HTR-8/SVneo (cell line): Measurements from ENCODE around the gene SCN8A.
"Not testable (repeated sequence)": the region's sequence is repeated elsewhere in the genome, so short reads cannot be mapped to it uniquely, and the experiment has no call there.

Source experiments
- DNase-seq: peaks from one replicate; pipeline ENCODE4 v3.0.0; 2011; ENCODE audit warnings: low spot score, mixed read lengths; ENCODE audit not compliant: insufficient read length
- FAIRE-seq: peaks from 2 replicates; lab custom pipeline; 2011; peaks lifted over from hg19 to GRCh38; lab: Jason Lieb, UNC

Gene SCN8A

GRCh38 chr12:51823875-51824565 lies 233.0 kb downstream of the SCN8A start:
- FAIRE-seq (peak; percentile 90), DNase-seq (peak; percentile 70)

- DNase-seq, result no peak
- FAIRE-seq, result no peak
These were observed 234.2 kb downstream of the SCN8A start for GRCh38 chr12:51825216-51825615.

DNA sequence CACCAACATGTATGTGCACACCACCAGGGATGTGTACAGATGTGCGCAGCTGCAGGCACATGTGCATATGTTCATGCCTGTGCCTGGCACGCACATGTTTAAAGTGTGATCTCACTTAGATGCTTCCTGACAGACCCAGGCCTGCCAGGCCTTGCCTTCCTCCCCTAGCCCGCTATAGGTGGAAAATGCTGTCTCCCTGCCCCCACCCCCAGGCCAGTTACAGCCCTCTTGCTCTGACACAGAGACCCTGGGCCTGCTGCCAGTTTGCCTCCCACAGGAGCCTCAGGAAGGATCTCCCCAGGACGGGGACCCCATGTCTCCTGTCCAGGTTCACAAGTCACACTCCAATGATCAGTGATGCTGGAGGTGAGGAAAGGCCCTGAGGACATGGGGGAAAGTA lies 235.8 kb downstream of the SCN8A start:
- no peak for FAIRE-seq

GRCh38 chr12:51827925-51828818 lies 237.1 kb downstream of the SCN8A start:
- FAIRE-seq (no peak), DNase-seq (no peak)

More for the DNA sequence above, 235.8 kb downstream of the SCN8A start:
- no peak for DNase-seq

GRCh38 chr12:51829011-51829481 lies 238.0 kb downstream of the SCN8A start:
- FAIRE-seq (no peak), DNase-seq (no peak)

GRCh38 chr12:51829641-51830040 lies 238.6 kb downstream of the SCN8A start:
- DNase-seq, result no peak
- no peak for FAIRE-seq

DNA sequence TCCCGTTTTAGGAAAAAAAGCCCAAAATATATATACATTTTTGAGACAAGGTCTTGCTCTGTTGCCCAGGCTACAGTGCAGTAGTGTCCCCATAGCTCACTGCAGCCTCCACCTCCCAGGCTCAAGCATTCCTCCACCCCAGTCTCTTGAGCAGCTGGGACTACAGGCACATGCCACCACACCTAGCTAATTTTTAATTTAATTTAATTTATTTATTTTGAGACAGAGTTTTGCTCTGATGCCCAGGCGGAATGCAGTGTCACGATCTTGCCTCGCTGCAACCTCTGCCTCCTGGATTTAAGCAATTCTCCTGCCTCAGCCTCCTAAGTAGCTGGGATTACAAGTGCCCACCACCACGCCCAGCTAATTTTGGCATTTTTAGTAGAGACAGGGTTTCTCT lies 240.8 kb downstream of the SCN8A start:
- DNase-seq, FAIRE-seq: not testable (repeated sequence)

DNA sequence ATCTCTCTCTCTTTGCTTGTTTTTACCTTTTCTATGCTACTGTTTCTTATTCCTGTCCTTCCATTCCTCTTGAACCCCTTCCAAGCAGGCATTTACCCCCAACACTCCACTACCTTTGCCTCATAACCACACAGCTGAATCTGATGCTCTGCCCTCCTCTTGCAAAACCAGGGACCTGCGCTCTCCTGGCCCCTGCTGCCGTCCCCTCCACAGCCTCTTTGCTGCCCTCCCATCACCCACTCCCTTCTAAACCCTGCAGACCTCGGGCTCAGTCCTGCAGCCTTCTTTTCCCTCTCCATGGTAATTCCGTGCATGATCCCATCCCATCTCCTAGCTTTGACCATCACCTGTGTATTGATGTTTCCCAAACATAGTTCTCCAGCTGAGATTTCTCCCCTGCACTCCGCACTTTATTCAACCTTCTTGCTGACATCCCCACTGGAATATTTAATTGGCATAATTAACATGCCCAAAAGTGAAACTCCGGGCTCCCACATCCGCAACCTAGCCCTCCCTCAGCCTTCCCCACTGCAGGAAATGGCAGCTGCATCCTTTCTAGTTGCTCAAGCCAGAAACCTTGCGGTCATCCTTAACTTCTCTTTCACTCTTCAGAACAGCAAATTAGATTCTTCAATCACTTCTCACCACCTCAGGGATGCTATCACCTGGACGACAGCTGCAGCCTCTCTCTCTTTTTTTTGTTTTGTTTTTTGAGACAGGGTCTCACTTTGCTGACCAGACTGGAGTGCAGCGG lies 241.5 kb downstream of the SCN8A start:
- DNase-seq (no peak), FAIRE-seq (no peak)

DNA sequence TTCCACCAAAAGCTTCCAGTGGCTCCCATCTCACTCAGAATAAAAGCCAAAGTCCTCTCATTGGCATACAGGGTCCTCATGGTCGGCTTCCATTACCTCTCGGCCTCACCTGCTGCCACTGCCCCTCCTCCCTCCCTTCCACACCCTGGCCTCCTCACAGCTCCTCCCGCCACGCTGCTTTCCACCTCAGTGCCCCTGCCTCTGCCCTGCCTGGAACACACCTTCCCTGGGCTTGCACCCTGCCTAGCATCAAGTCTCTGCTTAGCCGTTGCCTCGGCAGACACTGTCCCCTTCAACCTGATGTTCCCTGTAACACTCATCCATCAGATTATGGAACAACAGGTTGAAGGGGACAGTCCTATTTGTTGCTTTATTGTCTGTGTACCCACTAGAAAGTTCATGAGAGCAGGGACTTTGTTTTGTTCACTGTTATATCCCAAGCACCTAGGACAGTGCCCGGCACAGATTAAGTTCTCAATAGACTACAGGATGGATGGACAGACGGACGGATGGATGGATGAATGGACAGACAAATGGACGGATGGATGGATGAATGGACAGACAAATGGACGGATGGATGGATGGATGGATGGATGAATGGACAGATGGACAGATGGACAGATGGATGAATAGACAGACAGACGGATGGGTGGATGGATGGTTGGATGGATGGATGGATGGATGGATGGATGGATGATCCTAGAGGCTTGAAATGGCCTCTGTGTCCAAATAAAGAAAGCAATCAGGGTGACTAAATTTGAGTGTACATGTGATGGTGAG lies 242.6 kb downstream of the SCN8A start:
- DNase-seq (no peak), FAIRE-seq (peak; percentile 80)

- no peak for FAIRE-seq
- no peak for DNase-seq
These were observed 243.4 kb downstream of the SCN8A start for GRCh38 chr12:51834411-51834810.

GRCh38 chr12:51836041-51836826 lies 245.2 kb downstream of the SCN8A start:
- DNase-seq (peak; percentile 56), FAIRE-seq (peak; percentile 59)

DNA sequence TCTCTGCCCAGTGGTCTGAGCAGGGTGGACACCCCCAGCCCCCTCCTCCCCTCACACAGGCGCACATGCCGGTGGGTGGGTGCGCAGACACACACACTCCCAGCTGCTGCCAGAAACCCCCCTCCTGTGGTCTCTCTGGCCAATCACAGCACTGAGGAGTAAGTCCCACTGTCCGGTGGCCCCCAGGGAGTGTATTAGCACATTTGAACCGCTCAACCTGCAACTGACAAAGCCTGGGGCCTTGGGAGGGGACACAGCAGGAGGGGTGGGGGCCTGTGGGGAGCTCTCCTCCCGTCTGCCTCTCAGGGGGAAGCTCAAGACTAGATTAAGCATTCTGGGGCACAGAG lies 245.8 kb downstream of the SCN8A start:
- FAIRE-seq (no peak), DNase-seq (no peak)

DNA sequence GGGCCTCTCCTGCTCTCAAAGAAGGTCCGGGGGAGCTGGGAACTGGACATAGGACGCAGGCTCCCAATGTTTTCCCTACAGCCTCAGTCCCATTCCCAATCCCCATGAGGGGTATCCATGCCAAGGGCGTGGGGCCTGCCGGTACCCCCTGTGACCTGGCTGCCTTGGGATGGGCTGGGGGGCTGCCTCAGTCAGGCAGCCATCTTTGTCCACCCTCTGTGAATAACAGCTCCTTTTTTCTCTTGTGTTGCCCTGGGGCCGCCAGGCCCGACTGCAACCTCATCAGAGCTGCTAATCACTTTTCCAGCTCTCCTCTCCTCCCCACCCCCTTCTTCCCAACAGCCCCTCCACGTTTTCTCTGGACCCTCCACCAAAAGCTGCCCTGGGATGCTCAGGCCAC lies 246.3 kb downstream of the SCN8A start:
- DNase-seq (no peak), FAIRE-seq (no peak)

- DNase-seq, result no peak
- FAIRE-seq, result no peak
These were observed 247.0 kb downstream of the SCN8A start for GRCh38 chr12:51838036-51838435.

- no peak for FAIRE-seq
- DNase-seq, result no peak
These were observed 247.7 kb downstream of the SCN8A start for GRCh38 chr12:51838762-51839161.

DNA sequence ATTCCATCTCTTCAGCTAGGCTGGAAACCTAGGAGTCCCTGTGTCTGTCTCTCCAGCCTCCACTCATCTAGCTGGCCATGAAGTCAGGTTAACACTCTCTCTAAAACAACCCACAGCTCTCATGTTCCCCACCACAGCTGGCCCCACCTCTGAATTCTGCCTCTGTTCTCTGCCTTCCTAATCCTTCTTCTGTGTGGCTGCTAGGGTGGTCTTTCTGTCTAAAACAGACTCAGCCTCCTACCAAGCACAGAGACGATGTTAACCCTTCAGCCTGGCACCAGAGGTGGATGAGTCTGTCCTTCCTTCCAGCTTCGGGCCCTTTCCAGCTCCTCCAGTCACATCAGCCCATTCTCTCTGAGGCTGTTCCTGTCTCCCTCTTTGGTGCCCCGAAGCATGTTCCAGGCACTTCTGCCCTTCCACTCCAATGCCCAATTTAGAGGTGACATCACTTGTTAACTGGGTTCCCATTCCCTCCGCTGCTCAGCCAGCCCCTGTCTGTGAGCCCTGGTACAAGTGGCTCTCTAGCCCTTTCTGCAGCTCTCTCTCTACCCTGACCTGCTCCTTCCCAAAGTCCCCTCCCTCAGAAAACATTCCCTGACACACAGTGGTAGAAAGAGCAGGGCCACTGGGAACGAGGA lies 248.4 kb downstream of the SCN8A start:
- DNase-seq, result no peak
- FAIRE-seq, result no peak

DNA sequence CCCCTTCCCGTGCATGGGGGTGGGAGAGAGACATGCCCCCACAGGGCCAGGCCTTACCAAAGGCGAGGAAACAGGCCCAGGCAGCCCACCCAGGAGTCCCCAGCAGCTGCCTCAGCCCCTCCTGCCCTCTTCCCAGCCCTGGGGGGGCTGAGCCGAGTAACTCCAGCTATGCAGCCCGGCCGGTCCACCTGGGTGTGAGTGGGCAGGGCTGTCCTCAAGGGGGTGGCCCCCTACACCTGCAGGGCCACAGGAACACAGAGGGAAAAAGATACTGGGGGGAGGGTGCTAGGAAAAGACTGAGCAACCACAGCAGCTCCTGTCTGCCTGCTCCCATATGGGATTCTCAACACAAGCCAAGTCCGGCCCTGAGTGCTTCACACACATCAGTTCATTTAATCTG lies 249.9 kb downstream of the SCN8A start:
- no peak for DNase-seq
- no peak for FAIRE-seq

DNA sequence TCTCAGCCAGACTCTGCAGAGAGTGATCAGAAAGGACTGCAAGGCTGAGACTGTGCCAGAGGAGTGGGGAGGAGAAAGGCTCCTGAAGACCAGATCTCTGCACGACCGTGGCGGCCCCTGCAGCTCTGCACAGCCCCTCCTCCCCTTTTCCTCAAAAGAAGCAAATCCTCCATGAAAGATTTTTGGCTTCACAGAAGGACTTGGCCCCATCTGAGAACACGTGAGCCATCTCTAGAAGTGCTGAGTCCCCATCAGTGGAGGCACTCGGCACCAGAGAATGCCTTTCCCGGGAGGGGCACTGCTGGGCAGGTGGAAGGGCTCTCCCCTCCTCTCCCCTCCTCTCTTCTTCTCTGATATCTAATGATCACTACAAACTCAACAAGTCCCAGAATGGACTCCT lies 250.7 kb downstream of the SCN8A start:
- FAIRE-seq (no peak), DNase-seq (no peak)

DNA sequence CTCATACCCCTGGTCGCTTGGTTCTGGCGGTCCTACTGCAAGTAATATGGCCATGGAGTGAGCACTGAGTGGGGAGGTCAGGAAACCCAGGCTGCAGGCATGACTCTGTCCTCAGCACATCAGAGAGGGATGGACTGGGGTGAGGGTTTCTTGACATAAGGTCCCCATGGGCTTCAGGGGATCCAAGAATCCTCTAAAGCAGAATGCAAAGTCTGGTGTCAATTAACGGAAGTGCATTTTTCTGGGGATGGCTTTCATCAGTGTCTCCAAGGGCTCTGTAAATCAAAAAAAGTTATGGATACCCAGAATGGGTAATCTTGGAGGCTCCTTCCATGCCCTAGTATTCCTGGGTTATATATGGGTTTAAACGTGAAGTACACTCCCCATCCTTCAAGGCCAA lies 253.8 kb downstream of the SCN8A start:
- FAIRE-seq, result no peak
- DNase-seq, result no peak
